Measurements from ENCODE around the gene TTLL10. TPM values are rescaled to one million over a fixed set of nuclear protein-coding genes. Genes with fewer than 3 reads are reported as not detected.

TTLL10 gene
- total RNA-seq, 1 donor from 2014 or later = not detected

DNA sequence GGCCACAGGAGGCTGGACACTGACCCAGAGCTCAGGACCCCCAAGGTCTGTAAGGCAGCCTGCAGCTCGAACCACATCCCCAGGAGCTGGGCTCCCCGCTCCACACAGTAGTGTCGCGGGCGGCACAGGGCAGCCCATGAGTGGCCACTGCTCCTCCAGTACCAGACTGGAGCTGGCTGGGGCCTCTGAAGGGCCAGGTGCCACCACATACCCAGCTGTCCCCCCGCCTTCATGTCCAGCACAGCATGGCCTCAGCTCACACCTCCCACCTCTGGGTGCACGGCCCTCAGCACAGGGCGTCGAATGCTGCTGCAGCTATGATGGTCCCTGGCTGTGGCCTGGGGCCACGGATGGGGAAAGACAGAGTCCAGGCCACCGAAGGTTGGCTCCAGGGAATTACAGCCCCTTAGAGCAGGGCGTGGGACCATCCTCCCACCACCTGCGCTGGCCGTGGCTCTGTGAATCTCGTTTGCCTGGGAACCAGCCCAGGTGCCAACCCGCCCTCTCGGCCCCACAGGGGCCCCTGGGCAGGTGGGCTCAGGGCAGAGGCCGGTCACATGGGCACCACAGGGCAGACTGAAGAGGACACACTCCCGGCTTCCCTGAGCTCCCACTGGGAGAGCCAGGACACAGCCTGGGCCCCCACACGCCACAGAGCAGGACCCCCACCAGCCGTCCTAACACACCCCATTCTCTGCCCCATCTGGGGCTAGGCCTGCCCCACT, 42.4 kb downstream of the TTLL10 start:
- TF ChIP-seq, protein P1, sequence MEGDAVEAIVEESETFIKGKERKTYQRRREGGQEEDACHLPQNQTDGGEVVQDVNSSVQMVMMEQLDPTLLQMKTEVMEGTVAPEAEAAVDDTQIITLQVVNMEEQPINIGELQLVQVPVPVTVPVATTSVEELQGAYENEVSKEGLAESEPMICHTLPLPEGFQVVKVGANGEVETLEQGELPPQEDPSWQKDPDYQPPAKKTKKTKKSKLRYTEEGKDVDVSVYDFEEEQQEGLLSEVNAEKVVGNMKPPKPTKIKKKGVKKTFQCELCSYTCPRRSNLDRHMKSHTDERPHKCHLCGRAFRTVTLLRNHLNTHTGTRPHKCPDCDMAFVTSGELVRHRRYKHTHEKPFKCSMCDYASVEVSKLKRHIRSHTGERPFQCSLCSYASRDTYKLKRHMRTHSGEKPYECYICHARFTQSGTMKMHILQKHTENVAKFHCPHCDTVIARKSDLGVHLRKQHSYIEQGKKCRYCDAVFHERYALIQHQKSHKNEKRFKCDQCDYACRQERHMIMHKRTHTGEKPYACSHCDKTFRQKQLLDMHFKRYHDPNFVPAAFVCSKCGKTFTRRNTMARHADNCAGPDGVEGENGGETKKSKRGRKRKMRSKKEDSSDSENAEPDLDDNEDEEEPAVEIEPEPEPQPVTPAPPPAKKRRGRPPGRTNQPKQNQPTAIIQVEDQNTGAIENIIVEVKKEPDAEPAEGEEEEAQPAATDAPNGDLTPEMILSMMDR (IDR thresholded peaks at IDR 0.05; ENCODE audit: insufficient read depth, low read length, severe bottlenecking) = no peak
- FAIRE-seq (no peak), DNase-seq (ENCODE audit: low read depth) (no peak)
- Histone ChIP-seq H3K36me3 (ENCODE audit: control insufficient read depth, insufficient read depth, low read length) (peaks cover 15% of the 10 kb centered on the region), H3K4me3 (ENCODE audit: low read depth, low read length) (no peak overlapping the region), H3K27me3 (ENCODE audit: control insufficient read depth, insufficient read depth, low read length) (no peaks in the 10 kb centered on the region)

DNA sequence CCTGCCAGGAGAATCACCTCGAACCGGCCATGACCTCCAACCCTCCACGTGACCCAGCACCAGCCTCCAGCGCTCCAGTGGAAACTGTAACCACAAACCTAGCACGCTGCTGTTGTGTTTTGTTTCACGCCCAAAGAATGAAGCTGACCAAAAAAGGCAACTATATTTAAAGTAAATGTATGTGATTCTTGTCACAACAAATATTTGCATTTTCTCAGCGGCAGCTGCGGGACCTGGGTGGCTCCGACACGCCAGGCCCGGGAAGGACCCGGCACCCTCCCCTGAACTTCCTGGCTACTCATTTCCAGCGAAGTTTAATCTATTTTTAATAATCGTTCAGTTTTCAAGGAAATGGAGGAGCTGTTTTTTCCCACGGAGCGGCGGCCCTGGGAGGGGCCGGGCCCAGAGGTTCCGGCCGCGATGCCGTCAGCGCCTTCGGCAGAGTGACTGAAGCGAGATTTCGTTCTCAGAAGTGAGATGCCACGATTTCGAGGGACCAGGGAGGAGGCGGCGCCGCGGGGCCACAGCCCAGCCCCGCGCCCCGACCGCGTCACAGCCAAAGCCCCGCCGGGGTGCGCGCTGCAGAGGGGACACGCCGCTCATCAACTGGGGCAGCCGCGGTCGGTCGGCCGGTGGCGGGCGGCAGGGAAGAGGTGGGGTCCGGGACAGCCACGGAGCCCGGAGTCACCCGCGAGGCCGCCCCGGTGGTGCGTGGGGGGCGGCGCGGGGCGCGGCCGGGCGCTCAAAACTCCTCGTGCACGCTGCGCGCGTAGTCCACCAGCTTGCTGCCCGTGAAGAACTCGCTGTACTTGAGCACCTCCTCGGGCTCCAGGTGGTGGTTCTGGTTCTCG, 43.3 kb downstream of the TTLL10 start:
- FAIRE-seq (no peak), DNase-seq (ENCODE audit: low read depth) (no peak)
- Histone ChIP-seq H3K4me3 (ENCODE audit: low read depth, low read length) (no peak overlapping the region), H3K27me3 (ENCODE audit: control insufficient read depth, insufficient read depth, low read length) (no peaks in the 10 kb centered on the region), H3K36me3 (ENCODE audit: control insufficient read depth, insufficient read depth, low read length) (peaks cover 19% of the 10 kb centered on the region)
- TF ChIP-seq, protein P1 (IDR thresholded peaks at IDR 0.05; ENCODE audit: insufficient read depth, low read length, severe bottlenecking) = no peak

- peaks cover 26% of the 10 kb centered on the region for H3K36me3 ChIP-seq (ENCODE audit: control insufficient read depth, insufficient read depth, low read length)
- TF ChIP-seq, protein P1 (IDR thresholded peaks at IDR 0.05; ENCODE audit: insufficient read depth, low read length, severe bottlenecking) = no peak
- H3K27me3 ChIP-seq (ENCODE audit: control insufficient read depth, insufficient read depth, low read length) = no peaks in the 10 kb centered on the region
- FAIRE-seq (no peak), DNase-seq (ENCODE audit: low read depth) (peak; percentile 79)
- H3K4me3 ChIP-seq (ENCODE audit: low read depth, low read length) = no peak overlapping the region
Observed at GRCh38 chr1:1217621-1218523, 44.2 kb downstream of the TTLL10 start.

GRCh38 chr1:1218524-1219200, 45.0 kb downstream of the TTLL10 start:
- DNase-seq (ENCODE audit: low read depth) = no peak
- no peak for FAIRE-seq
- TF ChIP-seq, protein P1 (IDR thresholded peaks at IDR 0.05; ENCODE audit: insufficient read depth, low read length, severe bottlenecking) = no peak
- Histone ChIP-seq H3K4me3 (ENCODE audit: low read depth, low read length) (no peak overlapping the region), H3K27me3 (ENCODE audit: control insufficient read depth, insufficient read depth, low read length) (no peaks in the 10 kb centered on the region), H3K36me3 (ENCODE audit: control insufficient read depth, insufficient read depth, low read length) (peaks cover 33% of the 10 kb centered on the region)

DNA sequence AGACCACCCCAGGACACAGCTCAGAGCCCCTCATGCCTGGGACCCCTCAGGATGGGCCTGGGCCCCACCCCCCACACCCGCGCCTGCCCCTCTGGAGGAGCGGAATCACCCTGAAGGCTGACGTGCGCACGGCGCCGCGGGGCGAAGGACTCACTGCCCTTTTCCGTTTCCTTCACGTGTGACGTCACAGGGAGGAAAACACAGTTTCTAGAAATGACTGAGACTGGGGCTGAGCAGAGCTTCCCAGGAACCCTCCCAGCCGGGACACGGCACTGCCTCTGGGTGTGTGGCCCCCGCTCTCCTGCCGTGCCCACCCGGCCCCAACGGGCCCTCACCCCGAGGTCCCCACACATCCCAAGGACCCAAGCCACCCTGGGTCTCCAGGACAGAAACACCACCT, 45.7 kb downstream of the TTLL10 start:
- FAIRE-seq = no peak
- DNase-seq (ENCODE audit: low read depth) = no peak
- Histone ChIP-seq H3K4me3 (ENCODE audit: low read depth, low read length) (no peak overlapping the region), H3K27me3 (ENCODE audit: control insufficient read depth, insufficient read depth, low read length) (no peaks in the 10 kb centered on the region), H3K36me3 (ENCODE audit: control insufficient read depth, insufficient read depth, low read length) (peaks cover 33% of the 10 kb centered on the region)
- TF ChIP-seq, protein P1 (IDR thresholded peaks at IDR 0.05; ENCODE audit: insufficient read depth, low read length, severe bottlenecking) = no peak
